CD14-positive monocyte (primary cell): Measurements from ENCODE around the gene PADI1. TPM values are rescaled to one million over a fixed set of nuclear protein-coding genes. Genes with fewer than 3 reads are reported as not detected.

Experiments used
- DNase-seq, 3 donors: peaks; one replicate each; pipeline ENCODE4 v3.0.0-alpha.2; 2011 to 2022
- H2AFZ ChIP-seq: 2 replicates; pipeline ENCODE4 v1.6.0; 2012; ENCODE audit warnings: mild to moderate bottlenecking, low read depth, low read length, inconsistent platforms; ENCODE audit not compliant: insufficient read depth, poor library complexity, severe bottlenecking
- H3K27ac ChIP-seq, 2 donors: 1 replicate in 1 of 2; 2 replicates in 1 of 2; pipeline ENCODE4 v1.5.1; 2012 to 2013; ENCODE audit warnings: low read length in 2 of 2, control low read depth in 1 of 2, inconsistent platforms in 1 of 2, low read depth in 1 of 2, mild to moderate bottlenecking in 1 of 2
- H3K27me3 ChIP-seq, 2 donors: one replicate each; pipeline versions ENCODE4 v1.6.0 to v1.6.1; 2011 to 2013; ENCODE audit warnings: low read length in 2 of 2; ENCODE audit not compliant: control insufficient read depth in 2 of 2, insufficient read depth in 2 of 2
- H3K36me3 ChIP-seq, 2 donors: replicated peaks in 1 of 2; 1 replicate in 1 of 2; 2 replicates in 1 of 2; pipeline versions ENCODE4 v1.5.1 to v1.6.1; 2012 to 2013; ENCODE audit warnings: low read length in 2 of 2, control low read depth in 1 of 2, inconsistent platforms in 1 of 2, mild to moderate bottlenecking in 1 of 2; ENCODE audit not compliant: insufficient read depth in 2 of 2, control insufficient read depth in 1 of 2
- H3K4me1 ChIP-seq, 2 donors: 1 replicate in 1 of 2; 2 replicates in 1 of 2; pipeline versions ENCODE4 v1.5.1 to v1.6.1; 2012 to 2013; ENCODE audit warnings: low read length in 2 of 2, control low read depth in 1 of 2, inconsistent platforms in 1 of 2, mild to moderate bottlenecking in 1 of 2, moderate library complexity in 1 of 2; ENCODE audit not compliant: insufficient read depth in 2 of 2, control insufficient read depth in 1 of 2
- H3K4me2 ChIP-seq: replicated peaks from 2 replicates; pipeline ENCODE3; 2012; ENCODE audit warnings: low read length, moderate library complexity, mild to moderate bottlenecking; ENCODE audit not compliant: poor library complexity, severe bottlenecking; ENCODE audit errors: extremely low read depth
- H3K4me3 ChIP-seq, 3 experiments: fragments of 200-600 bp in 1 of 3; sonication (generic) in 1 of 3; replicated peaks in 1 of 3; 1 replicate in 2 of 3; 2 replicates in 1 of 3; pipeline ENCODE4 v1.5.1; 2011 to 2013; ENCODE audit warnings: low read length in 3 of 3, mild to moderate bottlenecking in 3 of 3, control low read depth in 2 of 3, low read depth in 2 of 3, inconsistent platforms in 1 of 3, moderate library complexity in 1 of 3
- H3K79me2 ChIP-seq: 2 replicates; pipeline ENCODE4 v1.6.0; 2012; ENCODE audit warnings: mild to moderate bottlenecking, control low read depth, inconsistent platforms, low read length, moderate library complexity; ENCODE audit not compliant: insufficient read depth
- H3K9ac ChIP-seq: 2 replicates; pipeline ENCODE4 v1.6.0; 2017; ENCODE audit warnings: low read length, mild to moderate bottlenecking; ENCODE audit not compliant: insufficient read depth, poor library complexity, severe bottlenecking
- H3K9me3 ChIP-seq, 2 donors: replicated peaks in 1 of 2; 1 replicate in 1 of 2; 2 replicates in 1 of 2; pipeline versions ENCODE4 v1.5.1 to v1.6.1; 2012 to 2013; ENCODE audit warnings: low read length in 2 of 2, control low read depth in 1 of 2; ENCODE audit not compliant: control insufficient read depth in 1 of 2, insufficient read depth in 1 of 2
- H4K20me1 ChIP-seq: 2 replicates; pipeline ENCODE4 v1.6.0; 2012; ENCODE audit warnings: mild to moderate bottlenecking, low read length, control low read depth, moderate library complexity; ENCODE audit not compliant: insufficient read depth
- H3K27ac Mint-ChIP-seq, 7 donors: one replicate each; pipeline ENCODE4 v1.8.0; 2020; ENCODE audit warnings: mild to moderate bottlenecking in 7 of 7, mixed read lengths in 7 of 7, moderate library complexity in 6 of 7, inconsistent platforms in 2 of 7
- H3K27me3 Mint-ChIP-seq, 3 donors: one replicate each; pipeline ENCODE4 v1.8.0; 2021 to 2022; ENCODE audit warnings: low read depth in 3 of 3, mild to moderate bottlenecking in 3 of 3, mixed read lengths in 3 of 3, moderate library complexity in 3 of 3, inconsistent platforms in 1 of 3
- H3K36me3 Mint-ChIP-seq, 2 donors: one replicate each; pipeline ENCODE4 v1.8.0; 2020; ENCODE audit warnings: mixed read lengths in 2 of 2, inconsistent platforms in 1 of 2, mild to moderate bottlenecking in 1 of 2
- H3K4me1 Mint-ChIP-seq: one replicate; pipeline ENCODE4 v1.8.0; 2020; ENCODE audit warnings: mild to moderate bottlenecking, mixed read lengths
- H3K4me3 Mint-ChIP-seq, 2 donors: one replicate each; pipeline ENCODE4 v1.8.0; 2020; ENCODE audit warnings: mild to moderate bottlenecking in 2 of 2, mixed read lengths in 2 of 2, moderate library complexity in 1 of 2
- H3K9me3 Mint-ChIP-seq, 7 donors: one replicate each; pipeline ENCODE4 v1.8.0; 2020 to 2022; ENCODE audit warnings: mixed read lengths in 7 of 7, mild to moderate bottlenecking in 6 of 7, moderate library complexity in 6 of 7, inconsistent platforms in 2 of 7
- WGBS: methylation state at CpG from one replicate; pipeline ENCODE4 v1.1.5; 2013; ENCODE audit warnings: missing lambda C conversion rate; ENCODE audit not compliant: insufficient coverage; 5-methylcytosine and 5-hydroxymethylcytosine counted together
- intact Hi-C, 2 donors: fragments of 100-400 bp; cut with micrococcal nuclease; formaldehyde crosslinking; loops; one replicate each; pipeline versions ENCODE4 v1.15.0 to v1.15.1; 2023
- polyA minus RNA-seq: library from RNA; depleted of rRNA, polyadenylated mRNA; stranded (reverse); fragments of >200 nt; gene quantifications from 2 replicates; pipeline ENCODE4 v1.2.3, GENCODE V29; 2012
- polyA plus RNA-seq, 3 donors: library from polyadenylated mRNA; depleted of rRNA in 1 of 3; unstranded in 2 of 3; stranded (reverse) in 1 of 3; fragments of 300-500 nt in 2 of 3; fragments of >200 nt in 1 of 3; fragmentation: Illumina TruSeq in 2 of 3; gene quantifications; 1 replicate in 2 of 3; 2 replicates in 1 of 3; pipeline ENCODE4 v1.2.3, GENCODE V29; 2012 to 2021
- total RNA-seq, 12 experiments: library from RNA in 1 of 12; stranded (reverse) in 1 of 12; fragments of 120-200 nt in 1 of 12; gene quantifications; one replicate each; pipeline ENCODE4 v1.2.4 and lab custom pipeline; 2013 to 2026; ENCODE audit warnings: mixed read lengths in 6 of 12, inconsistent platforms in 1 of 12
- TF ChIP-seq, protein P1 (sequence below): fragments of 200-600 bp; IDR thresholded peaks from one replicate; pipeline ENCODE4 v1.8.0; 2022; ENCODE audit warnings: antibody characterized with exemption, mild to moderate bottlenecking

Gene PADI1, protein sequence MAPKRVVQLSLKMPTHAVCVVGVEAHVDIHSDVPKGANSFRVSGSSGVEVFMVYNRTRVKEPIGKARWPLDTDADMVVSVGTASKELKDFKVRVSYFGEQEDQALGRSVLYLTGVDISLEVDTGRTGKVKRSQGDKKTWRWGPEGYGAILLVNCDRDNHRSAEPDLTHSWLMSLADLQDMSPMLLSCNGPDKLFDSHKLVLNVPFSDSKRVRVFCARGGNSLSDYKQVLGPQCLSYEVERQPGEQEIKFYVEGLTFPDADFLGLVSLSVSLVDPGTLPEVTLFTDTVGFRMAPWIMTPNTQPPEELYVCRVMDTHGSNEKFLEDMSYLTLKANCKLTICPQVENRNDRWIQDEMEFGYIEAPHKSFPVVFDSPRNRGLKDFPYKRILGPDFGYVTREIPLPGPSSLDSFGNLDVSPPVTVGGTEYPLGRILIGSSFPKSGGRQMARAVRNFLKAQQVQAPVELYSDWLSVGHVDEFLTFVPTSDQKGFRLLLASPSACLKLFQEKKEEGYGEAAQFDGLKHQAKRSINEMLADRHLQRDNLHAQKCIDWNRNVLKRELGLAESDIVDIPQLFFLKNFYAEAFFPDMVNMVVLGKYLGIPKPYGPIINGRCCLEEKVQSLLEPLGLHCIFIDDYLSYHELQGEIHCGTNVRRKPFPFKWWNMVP
- total RNA-seq (2013), result not detected
- polyA plus RNA-seq, result not detected
- polyA minus RNA-seq, result not detected in 2 replicates
- total RNA-seq (lab: John Stamatoyannopoulos, UW), result 0 to 0.46 (median 0.07) reads per million in 11 experiments

DNA sequence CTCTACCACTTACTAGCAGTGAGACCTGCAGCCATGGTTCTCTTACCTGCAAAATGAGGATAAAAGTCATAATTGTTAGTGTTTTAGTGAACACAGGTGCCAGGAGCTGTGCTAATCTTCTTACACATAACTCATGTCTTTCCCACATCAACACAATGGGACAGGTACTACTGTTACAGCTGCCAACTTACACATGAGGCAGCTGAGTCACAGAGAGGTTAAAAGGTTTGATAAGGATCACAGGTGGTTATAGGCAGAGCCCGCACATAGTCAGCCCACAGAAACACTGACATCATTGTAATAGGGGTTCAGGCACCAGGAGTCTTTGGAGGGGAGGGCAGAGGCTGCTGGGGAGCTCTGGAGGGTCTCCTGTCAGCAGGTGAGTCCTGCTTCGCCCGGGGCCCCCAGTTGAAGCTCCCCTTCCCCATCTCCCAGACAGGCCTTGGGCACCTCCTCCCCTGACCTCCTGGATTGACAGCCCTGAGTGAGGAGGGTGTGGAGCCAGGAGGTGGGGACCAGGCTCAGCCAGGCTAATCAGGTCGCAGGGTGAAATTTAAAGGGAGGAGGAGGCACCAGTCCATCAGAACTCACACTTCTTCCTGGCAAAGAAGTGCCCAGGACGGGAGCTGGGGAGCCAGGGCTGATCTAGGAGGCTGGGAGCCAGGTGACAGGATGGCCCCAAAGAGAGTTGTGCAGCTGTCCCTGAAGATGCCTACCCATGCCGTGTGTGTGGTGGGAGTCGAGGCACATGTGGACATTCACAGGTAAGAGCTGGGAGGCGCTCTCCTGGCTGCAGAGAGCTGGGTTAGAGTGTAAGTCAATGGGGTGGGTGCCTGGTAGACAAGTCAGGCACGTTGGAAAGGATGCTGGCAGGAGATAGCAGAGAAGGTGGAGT is at the start of gene PADI1:
Gene PADI1 (plus strand): TSS at position 583 of the 895 bp plus-strand sequence. CDS start 90 bp downstream, at position 673.
- H3K36me3 Mint-ChIP-seq, result peaks cover 0 to 4% of the 10 kb centered on the region in 2 donors
- TF ChIP-seq, protein P1, sequence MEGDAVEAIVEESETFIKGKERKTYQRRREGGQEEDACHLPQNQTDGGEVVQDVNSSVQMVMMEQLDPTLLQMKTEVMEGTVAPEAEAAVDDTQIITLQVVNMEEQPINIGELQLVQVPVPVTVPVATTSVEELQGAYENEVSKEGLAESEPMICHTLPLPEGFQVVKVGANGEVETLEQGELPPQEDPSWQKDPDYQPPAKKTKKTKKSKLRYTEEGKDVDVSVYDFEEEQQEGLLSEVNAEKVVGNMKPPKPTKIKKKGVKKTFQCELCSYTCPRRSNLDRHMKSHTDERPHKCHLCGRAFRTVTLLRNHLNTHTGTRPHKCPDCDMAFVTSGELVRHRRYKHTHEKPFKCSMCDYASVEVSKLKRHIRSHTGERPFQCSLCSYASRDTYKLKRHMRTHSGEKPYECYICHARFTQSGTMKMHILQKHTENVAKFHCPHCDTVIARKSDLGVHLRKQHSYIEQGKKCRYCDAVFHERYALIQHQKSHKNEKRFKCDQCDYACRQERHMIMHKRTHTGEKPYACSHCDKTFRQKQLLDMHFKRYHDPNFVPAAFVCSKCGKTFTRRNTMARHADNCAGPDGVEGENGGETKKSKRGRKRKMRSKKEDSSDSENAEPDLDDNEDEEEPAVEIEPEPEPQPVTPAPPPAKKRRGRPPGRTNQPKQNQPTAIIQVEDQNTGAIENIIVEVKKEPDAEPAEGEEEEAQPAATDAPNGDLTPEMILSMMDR, result no peak
- Histone ChIP-seq H2AFZ (no peak within 1 kb of the TSS), H4K20me1 (no peaks in the 10 kb centered on the region), H3K4me2 (no peak within 1 kb of the TSS), H3K9me3 (no peaks in the 10 kb centered on the region), H3K36me3 (no peaks in the 10 kb centered on the region), H3K4me1 (peaks cover 30 to 39% of the 10 kb centered on the region in 2 donors), H3K27ac (no peak within 1 kb of the TSS), H3K9ac (no peak within 1 kb of the TSS), H3K79me2 (no peaks in the 10 kb centered on the region), H3K27me3 (no peaks in the 10 kb centered on the region), H3K4me3 (no peak within 1 kb of the TSS)
- 93% methylated on average over 6 of the region's 9 CpGs for WGBS
- peaks cover 0 to 4% (median 0%) of the 10 kb centered on the region in 7 donors for H3K9me3 Mint-ChIP-seq
- no peak for DNase-seq
- intact Hi-C loops, result no loop called here
- peaks cover 1 to 13% (median 8%) of the 10 kb centered on the region in 3 donors for H3K27me3 Mint-ChIP-seq
- peak within 1 kb of the TSS in 3 of 7 donors; percentile 19 to 53 (median 40) for H3K27ac Mint-ChIP-seq
- H3K4me1 Mint-ChIP-seq, result peaks cover 38% of the 10 kb centered on the region
- H3K4me3 Mint-ChIP-seq, result peak within 1 kb of the TSS in 1 of 2 donors; percentile 49
